HEK293 (cell line): ENCODE measurements around the gene GRM4.

ENCODE experiments used
- EGR2 ChIP-seq: fragments of 450-650 bp; formaldehyde crosslinking; IDR thresholded peaks from 2 replicates; pipeline ENCODE4 v1.5.1; 2016; ENCODE audit warnings: low read depth, missing biosample characterization, missing genetic modification characterization
- KLF8 ChIP-seq: fragments of 450-650 bp; formaldehyde crosslinking; IDR thresholded peaks from 2 replicates; pipeline ENCODE4 v1.5.1; 2016; ENCODE audit warnings: missing biosample characterization, missing genetic modification characterization
- KLF9 ChIP-seq: fragments of 450-650 bp; formaldehyde crosslinking; IDR thresholded peaks from 2 replicates; pipeline ENCODE4 v1.5.1; 2016; ENCODE audit warnings: missing biosample characterization, missing genetic modification characterization, low read depth
- MYNN ChIP-seq: fragments of 450-650 bp; formaldehyde crosslinking; IDR thresholded peaks from 2 replicates; pipeline ENCODE4 v1.5.1; 2016; ENCODE audit warnings: missing biosample characterization, missing genetic modification characterization, borderline replicate concordance
- RBAK ChIP-seq: fragments of 450-650 bp; formaldehyde crosslinking; IDR thresholded peaks from 2 replicates; pipeline ENCODE4 v1.5.1; 2016; ENCODE audit warnings: missing biosample characterization, missing genetic modification characterization
- REPIN1 ChIP-seq: fragments of 450-650 bp; formaldehyde crosslinking; IDR thresholded peaks from 2 replicates; pipeline ENCODE4 v1.5.1; 2017; ENCODE audit warnings: missing biosample characterization, missing genetic modification characterization, low read depth
- SP3 ChIP-seq: fragments of 450-650 bp; formaldehyde crosslinking; IDR thresholded peaks from 2 replicates; pipeline ENCODE4 v1.5.1; 2016; ENCODE audit warnings: missing biosample characterization, missing genetic modification characterization
- SP7 ChIP-seq: fragments of 450-650 bp; formaldehyde crosslinking; IDR thresholded peaks from 2 replicates; pipeline ENCODE4 v1.5.1; 2016; ENCODE audit warnings: missing biosample characterization, missing genetic modification characterization
- ZBTB17 ChIP-seq: fragments of 450-650 bp; formaldehyde crosslinking; IDR thresholded peaks from 2 replicates; pipeline ENCODE4 v1.5.1; 2016; ENCODE audit warnings: missing biosample characterization, missing genetic modification characterization
- ZBTB7A ChIP-seq: fragments of 450-650 bp; formaldehyde crosslinking; IDR thresholded peaks from 2 replicates; pipeline ENCODE4 v1.5.1; 2016; ENCODE audit warnings: low read depth, missing biosample characterization, missing genetic modification characterization
- ZFHX2 ChIP-seq: fragments of 450-650 bp; formaldehyde crosslinking; conservative IDR thresholded peaks from 2 replicates; pipeline ENCODE4 v1.5.1; 2016; ENCODE audit warnings: missing biosample characterization, missing genetic modification characterization
- ZFP41 ChIP-seq: fragments of 450-650 bp; formaldehyde crosslinking; IDR thresholded peaks from 2 replicates; pipeline ENCODE4 v1.5.1; 2016; ENCODE audit warnings: missing biosample characterization, missing genetic modification characterization, borderline replicate concordance
- ZIC2 ChIP-seq: fragments of 450-650 bp; formaldehyde crosslinking; IDR thresholded peaks from 2 replicates; pipeline ENCODE4 v1.5.1; 2016; ENCODE audit warnings: missing biosample characterization, missing genetic modification characterization
- ZNF2 ChIP-seq: fragments of 450-650 bp; formaldehyde crosslinking; IDR thresholded peaks from 2 replicates; pipeline ENCODE4 v1.5.1; 2016; ENCODE audit warnings: missing biosample characterization, missing genetic modification characterization
- ZNF350 ChIP-seq: fragments of 450-650 bp; formaldehyde crosslinking; IDR thresholded peaks from 2 replicates; pipeline ENCODE4 v1.5.0; 2017; ENCODE audit warnings: missing biosample characterization, mild to moderate bottlenecking, missing genetic modification characterization
- ZNF433 ChIP-seq: fragments of 450-650 bp; formaldehyde crosslinking; IDR thresholded peaks from 2 replicates; pipeline ENCODE4 v1.5.1; 2016; ENCODE audit warnings: missing biosample characterization, missing genetic modification characterization, low read depth
- ZNF521 ChIP-seq: fragments of 450-650 bp; formaldehyde crosslinking; IDR thresholded peaks from 2 replicates; pipeline ENCODE4 v1.5.1; 2017; ENCODE audit warnings: missing biosample characterization, mild to moderate bottlenecking, missing genetic modification characterization
- ZNF544 ChIP-seq: fragments of 450-650 bp; formaldehyde crosslinking; IDR thresholded peaks from 2 replicates; pipeline ENCODE4 v1.5.0; 2017; ENCODE audit warnings: missing biosample characterization, missing genetic modification characterization
- ZNF561 ChIP-seq: fragments of 450-650 bp; IDR thresholded peaks from 2 replicates; pipeline ENCODE4 v1.5.1; 2018; ENCODE audit warnings: missing biosample characterization, missing genetic modification characterization, borderline replicate concordance
- ZNF621 ChIP-seq: fragments of 450-650 bp; formaldehyde crosslinking; IDR thresholded peaks from 2 replicates; pipeline ENCODE4 v1.5.1; 2017; ENCODE audit warnings: missing biosample characterization, missing genetic modification characterization
- ZNF626 ChIP-seq: fragments of 450-650 bp; sonication (Bioruptor Pico); formaldehyde crosslinking; IDR thresholded peaks from 2 replicates; pipeline ENCODE4 v1.5.1; 2018; ENCODE audit warnings: missing biosample characterization, missing genetic modification characterization, inconsistent platforms
- ZNF660 ChIP-seq: fragments of 450-650 bp; IDR thresholded peaks from 2 replicates; pipeline ENCODE4 v1.5.1; 2018; ENCODE audit warnings: missing biosample characterization, mild to moderate bottlenecking, missing genetic modification characterization
- ZNF777 ChIP-seq: fragments of 450-650 bp; formaldehyde crosslinking; IDR thresholded peaks from 2 replicates; pipeline ENCODE4 v1.5.1; 2017; ENCODE audit warnings: missing biosample characterization, missing genetic modification characterization, borderline replicate concordance
- ZNF843 ChIP-seq: fragments of 450-650 bp; formaldehyde crosslinking; IDR thresholded peaks from 2 replicates; pipeline ENCODE4 v1.5.1; 2016; ENCODE audit warnings: missing biosample characterization, missing genetic modification characterization
- ZXDB ChIP-seq: fragments of 450-650 bp; formaldehyde crosslinking; IDR thresholded peaks from 2 replicates; pipeline ENCODE4 v1.5.1; 2016; ENCODE audit warnings: missing biosample characterization, missing genetic modification characterization
- TF ChIP-seq, protein P1 (sequence below): fragments of 450-650 bp; formaldehyde crosslinking; IDR thresholded peaks from 2 replicates; pipeline ENCODE4 v1.5.1; 2016; ENCODE audit warnings: missing biosample characterization, missing genetic modification characterization
- TF ChIP-seq, protein P2 (sequence below): fragments of 450-650 bp; IDR thresholded peaks from 2 replicates; pipeline ENCODE4 v1.5.1; 2018; ENCODE audit warnings: missing biosample characterization, missing genetic modification characterization
- TF ChIP-seq, protein P3 (sequence below): fragments of 450-650 bp; formaldehyde crosslinking; IDR thresholded peaks from 2 replicates; pipeline ENCODE4; 2016; ENCODE audit warnings: missing biosample characterization, missing genetic modification characterization
- TF ChIP-seq, protein P4 (sequence below): fragments of 450-650 bp; formaldehyde crosslinking; optimal IDR thresholded peaks from 2 replicates; pipeline ENCODE3; 2016; ENCODE audit warnings: missing biosample characterization, mild to moderate bottlenecking, missing genetic modification characterization
- TF ChIP-seq, protein P5 (sequence below): fragments of 450-650 bp; formaldehyde crosslinking; IDR thresholded peaks from 2 replicates; pipeline ENCODE4 v1.5.1; 2016; ENCODE audit warnings: missing biosample characterization, missing genetic modification characterization
- TF ChIP-seq, protein P6 (sequence below): fragments of 450-650 bp; formaldehyde crosslinking; IDR thresholded peaks from 2 replicates; pipeline ENCODE4 v1.5.1; 2016; ENCODE audit warnings: missing biosample characterization, missing genetic modification characterization

Gene GRM4

DNA sequence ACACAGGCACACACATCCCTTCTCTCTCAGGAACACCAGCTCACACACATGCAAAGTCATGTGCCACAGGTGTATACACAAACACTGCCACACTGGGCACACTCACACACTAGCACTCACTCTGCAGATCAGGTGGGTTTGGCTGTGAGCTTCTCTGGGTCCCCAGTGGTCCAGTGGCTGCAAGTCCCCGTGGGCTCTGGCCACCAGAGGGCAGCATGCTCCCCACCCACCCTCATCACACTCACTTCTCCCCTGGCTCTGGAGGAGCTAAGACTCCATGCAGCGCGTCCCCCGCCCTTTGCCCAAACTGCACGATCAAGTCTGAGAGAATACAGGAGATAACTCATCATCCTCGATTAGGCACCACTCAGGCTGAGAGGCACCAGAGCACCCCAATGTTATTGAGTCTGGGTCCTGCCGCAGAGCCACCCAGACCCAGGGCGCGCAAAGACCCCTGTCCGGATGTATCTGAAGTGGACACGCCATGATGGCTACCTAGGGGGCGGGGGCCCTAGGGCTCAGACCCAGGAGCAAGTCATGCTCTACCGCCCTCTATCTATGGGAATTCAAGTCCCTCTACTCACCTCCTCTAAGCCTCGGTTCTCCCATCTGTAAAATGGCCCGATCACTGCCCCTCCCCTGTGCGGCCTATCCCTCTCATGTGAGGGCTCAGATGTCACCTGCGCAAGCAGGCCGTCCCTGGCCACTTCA is 90.5 kb downstream of the GRM4 start (continued):
- TF ChIP-seq ZNF350 (tag by site-specific recombination) (no peak), ZBTB17 (peak; percentile 74), ZNF621 (tag by site-specific recombination) (no peak), ZFP41 (no peak), ZBTB7A (tag by site-specific recombination) (no peak), ZNF626 (no peak), RBAK (tag by site-specific recombination) (no peak), ZIC2 (tag by site-specific recombination) (peak; percentile 53), ZNF544 (no peak), ZNF521 (tag by site-specific recombination) (no peak), SP3 (tag by site-specific recombination) (no peak), REPIN1 (tag by site-specific recombination) (no peak), EGR2 (tag by site-specific recombination) (peak; percentile 57), ZFHX2 (tag by site-specific recombination) (peak; percentile 67), ZNF777 (tag by site-specific recombination) (no peak), KLF8 (tag by site-specific recombination) (no peak), ZNF660 (tag by site-specific recombination) (no peak), ZNF2 (tag by site-specific recombination) (no peak), ZNF843 (tag by site-specific recombination) (no peak), SP7 (no peak), MYNN (no peak), ZNF561 (no peak), ZNF433 (tag by site-specific recombination) (no peak), KLF9 (tag by site-specific recombination) (peak; percentile 69), ZXDB (no peak)
- TF ChIP-seq, protein P1, sequence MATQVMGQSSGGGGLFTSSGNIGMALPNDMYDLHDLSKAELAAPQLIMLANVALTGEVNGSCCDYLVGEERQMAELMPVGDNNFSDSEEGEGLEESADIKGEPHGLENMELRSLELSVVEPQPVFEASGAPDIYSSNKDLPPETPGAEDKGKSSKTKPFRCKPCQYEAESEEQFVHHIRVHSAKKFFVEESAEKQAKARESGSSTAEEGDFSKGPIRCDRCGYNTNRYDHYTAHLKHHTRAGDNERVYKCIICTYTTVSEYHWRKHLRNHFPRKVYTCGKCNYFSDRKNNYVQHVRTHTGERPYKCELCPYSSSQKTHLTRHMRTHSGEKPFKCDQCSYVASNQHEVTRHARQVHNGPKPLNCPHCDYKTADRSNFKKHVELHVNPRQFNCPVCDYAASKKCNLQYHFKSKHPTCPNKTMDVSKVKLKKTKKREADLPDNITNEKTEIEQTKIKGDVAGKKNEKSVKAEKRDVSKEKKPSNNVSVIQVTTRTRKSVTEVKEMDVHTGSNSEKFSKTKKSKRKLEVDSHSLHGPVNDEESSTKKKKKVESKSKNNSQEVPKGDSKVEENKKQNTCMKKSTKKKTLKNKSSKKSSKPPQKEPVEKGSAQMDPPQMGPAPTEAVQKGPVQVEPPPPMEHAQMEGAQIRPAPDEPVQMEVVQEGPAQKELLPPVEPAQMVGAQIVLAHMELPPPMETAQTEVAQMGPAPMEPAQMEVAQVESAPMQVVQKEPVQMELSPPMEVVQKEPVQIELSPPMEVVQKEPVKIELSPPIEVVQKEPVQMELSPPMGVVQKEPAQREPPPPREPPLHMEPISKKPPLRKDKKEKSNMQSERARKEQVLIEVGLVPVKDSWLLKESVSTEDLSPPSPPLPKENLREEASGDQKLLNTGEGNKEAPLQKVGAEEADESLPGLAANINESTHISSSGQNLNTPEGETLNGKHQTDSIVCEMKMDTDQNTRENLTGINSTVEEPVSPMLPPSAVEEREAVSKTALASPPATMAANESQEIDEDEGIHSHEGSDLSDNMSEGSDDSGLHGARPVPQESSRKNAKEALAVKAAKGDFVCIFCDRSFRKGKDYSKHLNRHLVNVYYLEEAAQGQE, result no peak
- TF ChIP-seq, protein P2, sequence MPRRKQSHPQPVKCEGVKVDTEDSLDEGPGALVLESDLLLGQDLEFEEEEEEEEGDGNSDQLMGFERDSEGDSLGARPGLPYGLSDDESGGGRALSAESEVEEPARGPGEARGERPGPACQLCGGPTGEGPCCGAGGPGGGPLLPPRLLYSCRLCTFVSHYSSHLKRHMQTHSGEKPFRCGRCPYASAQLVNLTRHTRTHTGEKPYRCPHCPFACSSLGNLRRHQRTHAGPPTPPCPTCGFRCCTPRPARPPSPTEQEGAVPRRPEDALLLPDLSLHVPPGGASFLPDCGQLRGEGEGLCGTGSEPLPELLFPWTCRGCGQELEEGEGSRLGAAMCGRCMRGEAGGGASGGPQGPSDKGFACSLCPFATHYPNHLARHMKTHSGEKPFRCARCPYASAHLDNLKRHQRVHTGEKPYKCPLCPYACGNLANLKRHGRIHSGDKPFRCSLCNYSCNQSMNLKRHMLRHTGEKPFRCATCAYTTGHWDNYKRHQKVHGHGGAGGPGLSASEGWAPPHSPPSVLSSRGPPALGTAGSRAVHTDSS (tag by site-specific recombination), result peak; percentile 51; the same call in 1 of the 2 replicates
- TF ChIP-seq, protein P3, sequence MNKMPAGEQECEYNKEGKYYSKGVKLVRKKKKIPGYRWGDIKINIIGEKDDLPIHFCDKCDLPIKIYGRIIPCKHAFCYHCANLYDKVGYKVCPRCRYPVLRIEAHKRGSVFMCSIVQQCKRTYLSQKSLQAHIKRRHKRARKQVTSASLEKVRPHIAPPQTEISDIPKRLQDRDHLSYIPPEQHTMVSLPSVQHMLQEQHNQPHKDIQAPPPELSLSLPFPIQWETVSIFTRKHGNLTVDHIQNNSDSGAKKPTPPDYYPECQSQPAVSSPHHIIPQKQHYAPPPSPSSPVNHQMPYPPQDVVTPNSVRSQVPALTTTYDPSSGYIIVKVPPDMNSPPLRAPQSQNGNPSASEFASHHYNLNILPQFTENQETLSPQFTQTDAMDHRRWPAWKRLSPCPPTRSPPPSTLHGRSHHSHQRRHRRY (tag by site-specific recombination), result no peak
- TF ChIP-seq, protein P4, sequence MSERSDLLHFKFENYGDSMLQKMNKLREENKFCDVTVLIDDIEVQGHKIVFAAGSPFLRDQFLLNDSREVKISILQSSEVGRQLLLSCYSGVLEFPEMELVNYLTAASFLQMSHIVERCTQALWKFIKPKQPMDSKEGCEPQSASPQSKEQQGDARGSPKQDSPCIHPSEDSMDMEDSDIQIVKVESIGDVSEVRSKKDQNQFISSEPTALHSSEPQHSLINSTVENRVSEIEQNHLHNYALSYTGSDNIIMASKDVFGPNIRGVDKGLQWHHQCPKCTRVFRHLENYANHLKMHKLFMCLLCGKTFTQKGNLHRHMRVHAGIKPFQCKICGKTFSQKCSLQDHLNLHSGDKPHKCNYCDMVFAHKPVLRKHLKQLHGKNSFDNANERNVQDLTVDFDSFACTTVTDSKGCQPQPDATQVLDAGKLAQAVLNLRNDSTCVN (tag by site-specific recombination), result peak; percentile 10
- TF ChIP-seq, protein P5, sequence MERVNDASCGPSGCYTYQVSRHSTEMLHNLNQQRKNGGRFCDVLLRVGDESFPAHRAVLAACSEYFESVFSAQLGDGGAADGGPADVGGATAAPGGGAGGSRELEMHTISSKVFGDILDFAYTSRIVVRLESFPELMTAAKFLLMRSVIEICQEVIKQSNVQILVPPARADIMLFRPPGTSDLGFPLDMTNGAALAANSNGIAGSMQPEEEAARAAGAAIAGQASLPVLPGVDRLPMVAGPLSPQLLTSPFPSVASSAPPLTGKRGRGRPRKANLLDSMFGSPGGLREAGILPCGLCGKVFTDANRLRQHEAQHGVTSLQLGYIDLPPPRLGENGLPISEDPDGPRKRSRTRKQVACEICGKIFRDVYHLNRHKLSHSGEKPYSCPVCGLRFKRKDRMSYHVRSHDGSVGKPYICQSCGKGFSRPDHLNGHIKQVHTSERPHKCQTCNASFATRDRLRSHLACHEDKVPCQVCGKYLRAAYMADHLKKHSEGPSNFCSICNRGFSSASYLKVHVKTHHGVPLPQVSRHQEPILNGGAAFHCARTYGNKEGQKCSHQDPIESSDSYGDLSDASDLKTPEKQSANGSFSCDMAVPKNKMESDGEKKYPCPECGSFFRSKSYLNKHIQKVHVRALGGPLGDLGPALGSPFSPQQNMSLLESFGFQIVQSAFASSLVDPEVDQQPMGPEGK (tag by site-specific recombination), result peak; percentile 42; the same call in 1 of the 2 replicates
- TF ChIP-seq, protein P6, sequence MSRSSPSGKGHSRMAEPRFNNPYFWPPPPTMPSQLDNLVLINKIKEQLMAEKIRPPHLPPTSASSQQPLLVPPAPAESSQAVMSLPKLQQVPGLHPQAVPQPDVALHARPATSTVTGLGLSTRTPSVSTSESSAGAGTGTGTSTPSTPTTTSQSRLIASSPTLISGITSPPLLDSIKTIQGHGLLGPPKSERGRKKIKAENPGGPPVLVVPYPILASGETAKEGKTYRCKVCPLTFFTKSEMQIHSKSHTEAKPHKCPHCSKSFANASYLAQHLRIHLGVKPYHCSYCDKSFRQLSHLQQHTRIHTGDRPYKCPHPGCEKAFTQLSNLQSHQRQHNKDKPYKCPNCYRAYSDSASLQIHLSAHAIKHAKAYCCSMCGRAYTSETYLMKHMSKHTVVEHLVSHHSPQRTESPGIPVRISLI (tag by site-specific recombination), result no peak
